Head of caudate nucleus (tissue), 42 donors: ENCODE results near the gene BCL2.
"Not testable (repeated sequence)": the region's sequence is repeated elsewhere in the genome, so short reads cannot be mapped to it uniquely, and the experiment has no call there.

ENCODE experiments used
- DNase-seq, 42 donors: peaks; one replicate each; pipeline versions ENCODE4 v3.0.0 to v3.0.0-alpha.2; 2020 to 2021; ENCODE audit warnings: mixed read lengths in 7 of 42
- intact Hi-C: fragments of 100-400 bp; cut with DNase I; formaldehyde crosslinking; loops from one replicate; pipeline ENCODE4 v1.15.0; 2022

Gene BCL2

DNA sequence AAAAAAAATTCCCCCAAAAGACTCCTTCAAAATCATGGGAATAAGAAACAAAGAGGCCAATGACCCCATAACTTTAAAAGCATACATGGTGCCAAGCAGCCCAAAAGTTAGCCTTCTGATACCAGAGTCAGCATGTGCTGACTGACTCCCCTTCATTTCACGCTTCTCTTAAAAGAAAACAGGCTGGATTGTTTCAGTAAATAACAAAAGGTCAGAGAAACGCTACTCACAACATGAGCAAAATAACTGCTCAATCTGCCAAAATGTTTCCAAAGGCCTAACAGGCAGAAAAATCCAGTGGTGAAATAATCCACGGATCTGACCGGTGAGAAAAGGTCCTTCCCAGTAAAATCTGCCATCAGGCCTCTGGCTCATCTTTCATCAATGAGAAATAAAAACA lies 71.6 kb downstream of the BCL2 start:
- intact Hi-C loops, result no loop called here
- no peak for DNase-seq

DNA sequence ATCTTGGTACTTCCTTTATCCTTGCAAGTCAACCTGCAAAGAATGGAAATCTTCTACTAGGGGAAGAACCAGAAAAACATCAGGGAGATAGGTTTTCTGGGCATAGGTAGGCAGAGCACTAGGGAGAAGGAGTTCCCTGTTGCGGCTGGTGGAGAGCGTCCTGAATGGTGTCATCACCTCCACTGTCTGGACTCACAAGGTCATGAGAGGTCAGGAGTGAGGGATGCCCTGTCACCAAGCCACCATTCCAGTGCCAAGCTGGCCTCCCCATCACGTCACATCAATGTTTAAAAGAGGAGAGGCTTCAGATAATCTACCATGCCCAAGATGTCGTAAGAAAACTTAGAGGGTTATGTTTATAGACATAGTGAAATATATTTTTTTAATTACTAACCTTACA lies 72.1 kb downstream of the BCL2 start:
- intact Hi-C loops, result no loop called here
- DNase-seq, result no peak

DNA sequence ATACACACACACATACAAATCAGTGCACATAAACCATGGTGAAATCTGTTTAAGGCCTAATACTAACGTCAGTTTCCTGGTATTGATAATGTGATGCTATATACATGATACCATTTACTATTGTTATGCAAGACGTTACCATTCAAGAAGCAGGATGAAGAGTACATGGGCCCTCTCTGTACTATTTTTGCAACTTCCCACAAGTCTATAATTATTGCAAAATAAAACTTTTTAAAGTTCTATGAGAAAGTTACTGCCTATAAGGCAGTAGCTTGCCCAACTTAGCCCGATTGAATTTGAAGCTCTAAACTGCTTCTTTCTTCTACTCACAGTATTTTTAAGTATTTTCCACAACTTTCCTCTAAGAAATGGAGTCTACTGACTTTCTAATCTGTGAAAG lies 74.0 kb downstream of the BCL2 start:
- DNase-seq, result no peak
- intact Hi-C loops, result no loop called here

DNA sequence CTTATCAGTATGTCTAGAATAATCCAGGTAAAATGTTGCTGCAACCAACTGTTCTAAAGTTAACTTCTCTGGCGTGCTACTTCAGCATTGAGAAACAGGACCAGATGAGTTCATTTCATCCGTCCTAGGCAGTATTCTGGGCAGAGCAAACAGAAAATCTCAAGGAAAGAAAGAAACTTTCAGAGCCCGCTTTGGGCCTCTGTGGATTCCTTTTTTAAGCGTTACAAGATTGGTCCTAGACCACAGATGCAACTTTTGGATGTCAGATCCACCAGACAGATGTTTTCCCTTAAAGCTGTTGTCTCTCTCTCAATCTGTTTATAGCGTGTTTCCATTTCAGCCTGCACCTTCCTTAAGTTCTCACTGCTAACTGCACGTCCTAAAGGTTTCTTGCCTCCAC lies 75.0 kb downstream of the BCL2 start:
- DNase-seq, result no peak
- intact Hi-C loops, result no loop called here

DNA sequence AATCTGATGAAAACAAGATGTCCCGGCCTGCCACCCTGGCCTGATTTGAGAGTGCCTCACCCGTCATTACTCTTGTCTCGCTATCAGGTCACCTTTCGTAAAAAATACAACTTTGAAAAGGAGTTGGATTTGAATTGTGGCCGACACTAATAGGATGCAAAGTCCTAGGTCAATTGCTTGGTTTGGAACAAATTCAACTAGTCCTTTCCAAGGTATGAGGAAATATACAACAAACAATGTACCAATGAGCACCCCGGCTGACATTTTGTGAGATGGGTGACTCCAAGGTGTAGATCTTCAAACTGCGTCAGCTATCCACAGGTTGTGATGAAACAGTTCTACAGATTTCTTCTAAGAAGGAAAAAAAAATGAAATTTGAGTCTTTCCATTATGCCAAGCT lies 77.8 kb downstream of the BCL2 start:
- intact Hi-C loops, result no loop called here
- DNase-seq, result no peak

DNA sequence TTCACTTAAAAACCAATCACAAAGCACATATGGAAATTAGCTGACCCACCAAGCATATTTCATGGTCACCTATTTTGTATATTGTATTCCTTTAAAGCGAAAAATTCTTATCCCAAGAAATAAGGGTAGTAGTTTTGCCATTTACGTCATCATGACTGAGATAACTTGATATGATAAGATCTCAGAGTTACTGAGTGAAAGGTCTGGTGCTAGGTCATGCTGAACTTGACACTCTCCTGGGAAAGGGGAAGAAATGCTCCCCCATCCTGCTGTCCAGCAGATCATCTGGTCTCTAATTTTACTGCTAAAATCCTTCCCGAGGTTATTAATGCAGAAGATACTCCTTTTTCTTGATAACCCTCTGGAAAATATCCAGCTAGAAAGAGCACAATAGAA lies 78.3 kb downstream of the BCL2 start:
- intact Hi-C loops, result no loop called here
- DNase-seq, result no peak

DNA sequence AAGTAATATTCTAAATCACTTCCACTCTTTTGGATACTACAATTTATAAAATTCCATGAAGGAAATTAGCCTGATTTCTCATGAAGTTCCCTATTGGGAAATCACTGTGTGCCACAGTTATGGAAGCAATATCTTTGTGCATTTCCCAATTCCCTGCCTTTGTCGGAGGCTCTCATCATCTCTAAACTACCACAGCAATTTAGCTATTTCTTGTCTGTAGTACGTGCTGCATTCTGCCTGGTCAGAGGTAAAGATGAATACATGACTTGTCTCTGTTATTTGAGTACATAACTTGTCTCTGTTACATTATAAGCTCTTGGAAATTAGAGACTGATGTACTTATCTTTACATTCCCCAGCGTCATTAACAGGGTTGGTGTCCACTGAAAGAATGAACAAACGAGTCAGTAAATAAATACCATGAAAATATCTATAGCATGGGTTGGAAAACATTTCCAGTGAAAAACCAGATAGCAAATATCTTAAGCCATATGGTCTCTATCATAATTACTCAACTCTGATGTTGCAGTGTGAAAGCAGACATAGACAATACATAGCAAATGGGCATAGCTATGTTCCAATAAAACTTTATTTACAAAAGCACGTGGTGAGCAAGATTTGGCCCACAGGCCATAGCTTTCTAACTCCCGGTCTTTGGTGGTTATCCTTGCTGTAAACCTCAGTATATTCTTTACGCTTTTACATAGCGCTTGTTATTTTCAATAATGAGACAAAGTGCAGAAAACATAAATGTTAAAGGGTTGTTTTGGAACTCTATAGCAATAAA lies 78.8 kb downstream of the BCL2 start:
- intact Hi-C loops, result no loop called here
- DNase-seq, result no peak

DNA sequence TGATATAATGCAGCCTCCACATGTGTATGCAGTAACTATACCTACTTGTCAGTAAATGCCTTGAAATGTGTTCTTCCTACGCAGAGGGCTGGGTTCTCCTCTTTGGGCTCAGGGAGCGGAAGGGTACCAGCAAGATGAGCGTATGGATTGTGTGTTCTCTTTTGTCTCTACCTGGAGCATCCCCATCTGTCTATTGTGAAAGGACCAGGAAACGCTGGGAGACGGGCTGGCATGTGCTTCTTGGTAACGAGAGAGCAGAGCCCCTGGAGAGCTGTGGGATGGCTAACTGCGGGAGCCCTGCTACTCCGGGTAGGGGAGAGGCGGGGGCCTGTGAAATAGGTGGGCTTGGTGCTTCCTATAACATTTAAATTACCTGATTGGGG lies 80.9 kb downstream of the BCL2 start:
- DNase-seq, result no peak
- intact Hi-C loops, result loop anchor here (10.0 kb wide), 1 partner anchor 94 kb away; no protein-coding TSS in a partner anchor

DNA sequence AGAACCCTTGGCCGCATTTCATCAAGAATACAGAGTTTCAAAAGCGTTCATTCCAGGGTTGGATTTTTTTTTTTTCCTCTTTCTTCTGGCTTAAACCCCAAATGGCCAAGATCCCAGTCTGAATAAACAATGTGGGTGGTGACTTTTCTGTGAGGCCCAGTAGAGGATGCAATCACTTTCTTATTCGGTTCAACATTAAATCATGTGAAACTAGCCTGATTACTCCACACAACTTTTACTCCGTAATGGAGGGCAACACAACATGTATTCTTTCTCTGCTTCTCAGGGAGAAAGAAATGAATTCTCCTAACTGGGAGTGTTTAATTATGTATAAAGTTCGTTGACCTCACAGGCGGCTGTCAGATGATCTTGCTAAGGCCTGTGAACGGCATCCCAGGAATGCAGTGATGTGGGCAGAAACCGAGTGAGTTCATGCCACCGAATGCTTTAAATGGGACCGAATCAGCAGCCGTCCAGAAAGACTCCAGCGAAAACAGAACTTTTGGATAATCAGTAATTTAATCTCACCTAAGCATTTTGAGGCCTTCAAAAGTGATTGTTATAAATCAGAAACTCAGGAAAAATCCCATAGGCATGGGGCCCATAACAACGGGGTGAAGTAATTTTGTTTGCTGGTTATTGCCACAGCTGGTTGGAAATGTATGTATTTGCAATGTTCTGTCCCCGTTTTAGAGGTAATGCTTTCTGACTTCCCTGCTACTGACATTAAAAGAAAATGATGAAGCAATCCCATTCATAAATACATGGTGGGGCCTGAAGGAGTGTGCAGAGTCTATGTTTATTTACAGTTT lies 81.5 kb downstream of the BCL2 start:
- intact Hi-C loops, result loop anchor here (10.0 kb wide), 1 partner anchor 93 kb away; no protein-coding TSS in a partner anchor
- peak in 13 of 42 donors; percentile 12 to 70 (median 39) for DNase-seq

DNA sequence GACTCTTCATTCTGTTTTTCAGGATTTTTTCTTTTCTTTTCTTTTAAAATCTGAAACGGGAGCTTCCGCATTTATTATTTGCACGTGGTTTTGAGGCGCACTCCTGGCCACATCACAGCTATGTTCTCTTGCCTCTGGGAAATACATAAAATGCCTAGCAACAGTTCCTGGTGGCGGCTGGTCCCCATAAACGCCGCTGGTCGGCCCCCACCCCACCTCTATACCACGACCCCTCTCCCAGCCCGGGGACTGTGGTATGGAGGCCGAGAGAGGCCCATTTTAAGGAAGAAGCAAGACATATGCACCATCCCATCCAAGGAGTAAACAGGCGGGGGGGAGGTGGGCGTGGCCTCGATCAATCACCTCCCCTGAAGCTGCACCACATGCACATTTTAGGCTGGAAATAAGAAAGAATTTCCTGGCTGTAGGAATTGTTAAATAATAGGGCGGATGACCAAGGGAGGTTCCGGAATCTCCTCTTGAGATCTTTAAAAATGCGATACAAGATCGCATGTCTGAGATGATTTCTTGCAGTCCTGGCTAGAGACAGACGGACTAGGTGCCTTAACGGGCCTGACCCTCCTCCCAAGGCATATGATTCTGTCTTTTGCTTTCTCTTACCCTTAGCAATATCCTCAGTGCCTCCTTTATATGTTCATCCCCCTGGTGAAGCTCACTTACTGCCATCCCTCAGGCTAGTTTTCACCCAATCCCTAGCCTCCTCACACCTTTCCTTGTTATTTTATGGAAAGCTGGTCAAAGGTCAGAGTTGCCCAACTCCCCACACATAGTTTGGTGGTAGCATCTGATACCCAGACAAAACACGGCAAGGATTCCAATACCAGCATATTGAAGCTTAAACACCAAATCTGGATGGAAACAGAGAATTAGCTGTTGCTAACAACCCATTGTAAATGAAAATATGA lies 82.4 kb downstream of the BCL2 start:
- peak in 6 of 42 donors; percentile 14 to 40 (median 24) for DNase-seq
- intact Hi-C loops, result loop anchor here (10.0 kb wide), 1 partner anchor 92 kb away; no protein-coding TSS in a partner anchor

DNA sequence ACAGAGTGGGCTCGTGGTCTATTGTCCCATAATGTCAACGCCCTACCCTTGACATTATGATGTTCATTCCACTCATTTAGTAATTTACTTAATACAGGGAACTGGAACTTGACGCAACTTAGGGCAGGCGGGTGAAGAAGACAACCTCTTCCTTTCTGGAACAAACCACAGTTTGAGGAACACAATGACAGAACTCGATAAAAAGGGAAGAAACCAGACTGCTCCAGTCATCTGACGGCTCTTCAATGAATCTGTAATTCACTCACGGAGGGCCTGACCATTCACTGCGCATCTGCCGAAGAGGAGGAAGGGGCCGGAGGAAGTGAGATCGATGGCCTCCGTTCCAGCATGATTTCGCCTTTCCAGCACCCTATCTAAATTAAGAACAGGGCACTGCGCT lies 83.2 kb downstream of the BCL2 start:
- intact Hi-C loops, result loop anchor here (10.0 kb wide), 1 partner anchor 92 kb away; no protein-coding TSS in a partner anchor
- DNase-seq, result peak in 31 of 42 donors; percentile 11 to 67 (median 36)

DNA sequence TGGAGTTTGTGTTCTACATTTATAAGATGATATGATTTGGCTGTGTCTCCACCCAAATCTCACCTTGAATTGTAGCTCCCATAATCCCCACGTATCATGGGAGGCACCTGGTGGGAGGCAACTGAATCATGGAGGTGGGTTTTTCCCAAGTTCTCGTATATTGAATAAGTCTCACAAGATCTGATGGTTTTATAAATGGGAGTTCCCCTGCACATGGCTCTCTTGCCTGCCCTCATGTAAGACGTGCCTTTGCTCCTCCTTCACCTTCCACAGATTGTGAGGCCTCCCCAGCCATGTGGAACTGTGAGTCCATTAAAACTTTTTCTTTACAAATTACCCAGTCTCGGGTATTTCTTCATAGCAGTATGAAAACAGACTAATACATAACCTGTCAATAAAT lies 83.6 kb downstream of the BCL2 start:
- not testable (repeated sequence) for DNase-seq
- intact Hi-C loops, result loop anchor here (10.0 kb wide), 1 partner anchor 91 kb away; no protein-coding TSS in a partner anchor

DNA sequence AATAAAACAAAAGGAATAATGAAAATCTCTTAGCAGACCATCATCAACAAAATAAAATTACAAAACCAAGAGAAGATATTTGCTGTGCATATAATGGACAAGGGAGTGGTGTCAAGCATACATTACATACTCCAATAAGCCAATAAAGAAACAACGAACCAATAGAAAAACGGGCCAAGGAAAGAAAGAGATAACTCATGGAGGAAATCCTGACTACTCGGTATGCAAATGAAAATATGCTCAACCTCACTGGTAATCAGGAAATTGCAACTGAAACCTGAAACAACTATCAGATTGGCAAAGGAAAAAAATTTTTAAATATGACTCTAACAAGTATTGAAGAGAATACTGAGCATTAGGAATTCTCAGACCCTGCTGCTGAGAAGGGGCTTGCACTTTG lies 84.7 kb downstream of the BCL2 start:
- DNase-seq, result no peak
- intact Hi-C loops, result loop anchor here (10.0 kb wide), 1 partner anchor 90 kb away; no protein-coding TSS in a partner anchor

DNA sequence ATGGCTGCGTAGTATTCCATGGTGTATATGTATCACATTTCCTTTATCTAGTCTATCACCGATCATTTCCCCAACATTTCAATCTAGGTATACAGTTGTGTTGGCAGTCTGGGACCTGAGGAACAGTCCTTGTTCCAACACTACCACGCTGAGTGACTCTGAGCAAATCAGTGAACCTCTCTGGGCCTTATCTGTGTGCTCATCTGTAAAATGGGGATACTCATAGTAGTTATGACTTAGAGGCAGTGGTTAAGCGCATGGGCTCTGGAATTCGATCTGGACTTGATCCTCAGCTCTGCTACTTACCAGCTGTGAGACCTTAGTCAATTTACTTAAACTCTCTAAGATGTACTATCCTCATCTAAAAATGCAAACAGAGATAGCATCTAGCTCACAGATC lies 85.1 kb downstream of the BCL2 start:
- DNase-seq, result no peak
- intact Hi-C loops, result loop anchor here (10.0 kb wide), 1 partner anchor 90 kb away; no protein-coding TSS in a partner anchor

DNA sequence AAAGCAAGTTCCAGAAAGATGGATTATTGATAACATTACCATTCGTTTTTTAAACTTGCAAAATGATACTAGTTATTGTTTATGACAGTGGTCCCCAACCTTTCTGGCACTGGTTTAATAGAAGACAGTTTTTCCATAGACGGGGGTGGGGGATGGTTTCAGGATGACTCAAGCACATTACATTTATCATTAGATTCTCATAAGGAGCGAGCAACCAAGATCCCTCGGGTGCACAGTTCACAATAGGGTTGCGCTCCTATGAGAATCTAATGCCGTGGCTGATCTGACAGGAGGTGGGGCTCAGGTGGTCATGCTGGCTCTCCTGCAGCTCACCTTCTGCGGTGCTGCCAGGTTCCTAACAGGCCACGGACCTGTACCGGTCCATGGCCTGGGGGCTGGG lies 86.2 kb downstream of the BCL2 start:
- DNase-seq, result no peak
- intact Hi-C loops, result loop anchor here (10.0 kb wide), 1 partner anchor 89 kb away; no protein-coding TSS in a partner anchor

DNA sequence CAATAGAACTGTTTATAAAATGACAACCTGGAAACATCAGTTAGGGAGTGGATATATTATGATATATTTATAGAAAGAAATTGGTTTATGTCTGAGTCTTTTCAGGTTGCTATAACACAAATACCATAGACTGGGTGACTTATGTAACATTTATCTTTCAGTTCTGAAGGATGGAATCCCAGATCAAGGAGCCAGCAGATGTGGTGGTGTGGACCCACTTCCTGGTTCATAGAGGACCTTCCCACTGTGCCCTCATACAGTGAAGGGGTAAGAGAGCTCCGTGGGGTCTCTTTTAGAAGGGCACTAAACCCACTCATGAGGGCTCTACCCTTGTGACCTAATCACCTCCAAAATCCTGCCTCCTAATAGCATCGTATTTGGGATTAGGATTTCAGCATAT lies 86.7 kb downstream of the BCL2 start:
- intact Hi-C loops, result loop anchor here (10.0 kb wide), 1 partner anchor 88 kb away; no protein-coding TSS in a partner anchor
- DNase-seq, result no peak

DNA sequence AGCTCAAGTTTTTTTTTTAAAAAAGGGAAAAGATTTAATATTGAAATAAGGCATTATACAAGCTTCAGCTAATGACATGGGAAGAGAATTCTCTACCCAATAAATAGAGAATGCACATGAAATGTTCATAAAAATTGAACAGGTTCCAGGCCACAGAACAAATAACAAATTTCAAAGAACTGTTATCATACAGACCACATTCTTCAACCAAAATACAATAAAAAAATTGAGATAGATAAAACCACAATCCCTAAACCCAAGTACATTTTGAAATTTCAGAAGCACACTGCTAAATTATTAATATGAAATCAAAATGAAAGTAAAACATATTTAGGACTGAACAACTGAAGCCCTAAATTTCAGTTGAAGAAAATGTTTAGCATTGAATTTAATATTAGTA lies 89.6 kb downstream of the BCL2 start:
- DNase-seq, result no peak
- intact Hi-C loops, result loop anchor here (10.0 kb wide), 1 partner anchor 85 kb away; no protein-coding TSS in a partner anchor

DNA sequence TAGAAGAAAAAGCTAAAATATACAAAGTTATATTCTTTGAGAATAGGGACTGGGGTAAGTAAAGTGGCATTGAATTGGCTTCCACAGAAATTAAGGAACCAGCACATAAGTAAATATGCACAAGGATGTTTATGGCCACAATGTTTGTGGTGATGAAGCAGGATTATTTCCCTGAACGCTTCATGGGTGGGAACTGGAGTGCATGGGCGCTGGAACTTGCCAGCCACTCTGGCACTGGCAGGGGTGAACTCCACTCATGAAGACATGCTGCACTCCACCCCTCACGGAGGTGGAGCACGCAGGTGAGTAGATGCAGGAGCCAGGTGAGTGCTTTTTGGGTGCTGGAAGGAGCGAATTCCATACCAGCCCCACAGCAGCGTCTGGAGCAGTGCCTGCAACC lies 94.1 kb downstream of the BCL2 start:
- intact Hi-C loops, result no loop called here
- DNase-seq, result no peak

DNA sequence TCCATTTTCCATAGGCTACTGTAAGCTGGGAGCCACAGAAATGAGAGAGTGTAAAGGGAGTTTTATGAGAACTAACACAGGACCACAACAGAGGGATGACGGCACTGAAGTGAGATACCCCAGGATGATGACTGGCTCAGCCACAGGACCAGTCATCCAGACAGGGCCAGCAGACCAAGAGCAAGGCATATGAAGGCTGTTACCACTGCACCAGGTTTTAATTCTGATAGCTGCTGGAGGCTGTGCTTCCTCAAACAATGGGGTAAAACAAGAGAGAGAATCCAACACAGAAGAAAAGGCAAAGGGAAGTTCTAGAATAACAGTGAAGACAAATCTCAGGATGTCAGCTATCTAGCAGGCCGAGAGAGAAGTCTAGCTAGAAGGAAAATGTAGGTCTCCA lies 94.9 kb downstream of the BCL2 start:
- no peak for DNase-seq
- intact Hi-C loops, result no loop called here
